SU-DHL-6 (cell line): ENCODE measurements around the gene PPDPF.

Experiments
- CTCF ChIP-seq: fragments of 200-600 bp; sonication (generic); IDR thresholded peaks from one replicate; pipeline ENCODE4 v1.5.1; 2017; ENCODE audit warnings: antibody characterized with exemption, mild to moderate bottlenecking, low read length, moderate library complexity; ENCODE audit not compliant: insufficient read depth, poor library complexity, severe bottlenecking
- EZH2phosphoT487 ChIP-seq: fragments of 200-600 bp; sonication (generic), shearing (Covaris generic); conservative IDR thresholded peaks from 2 replicates; pipeline ENCODE4 v1.6.1; 2018; ENCODE audit warnings: mild to moderate bottlenecking, antibody characterized with exemption, low read length, moderate library complexity, mixed read lengths

- no peak for TF ChIP-seq CTCF
- no peak for TF ChIP-seq EZH2phosphoT487
These were observed 42.6 kb upstream of the PPDPF start for GRCh38 chr20:63477944-63478343.
